ENCODE measurements around the gene GEMIN2.

DNA sequence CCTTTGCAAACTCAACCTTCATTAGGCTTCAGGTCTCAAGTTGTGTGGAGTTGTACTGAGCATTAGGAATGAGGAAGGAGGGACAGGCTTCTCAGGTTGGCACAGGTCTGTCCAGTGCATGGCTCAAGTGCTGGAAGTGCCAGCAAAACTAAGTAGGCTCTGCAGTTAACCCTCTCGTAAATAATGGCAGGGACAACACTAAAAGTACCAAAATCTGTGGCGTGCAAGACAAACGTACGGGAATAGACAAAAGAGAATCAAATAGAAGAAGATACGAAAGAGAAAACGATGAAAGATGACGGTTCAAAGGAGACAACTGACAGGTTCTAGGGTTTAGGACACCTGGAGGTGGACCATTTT lies 55.4 kb downstream of the GEMIN2 start:
- TF ChIP-seq POLR2A (IDR thresholded peaks at IDR 0.05; ENCODE audit: low read length) (no peak), RCOR1 (IDR thresholded peaks at IDR 0.05; ENCODE audit: low read depth, low read length) (no peak), ZC3H11A (IDR thresholded peaks at IDR 0.05) (no peak), CBX8 (IDR thresholded peaks at IDR 0.05) (no peak), RFX5 (IDR thresholded peaks at IDR 0.05) (no peak), JUNB (IDR thresholded peaks at IDR 0.05) (no peak), CHD2 (IDR thresholded peaks at IDR 0.05; ENCODE audit: low read length, partially characterized antibody) (no peak), ZFP36 (IDR thresholded peaks at IDR 0.05; ENCODE audit: borderline replicate concordance, partially characterized antibody) (no peak), EP300 (IDR thresholded peaks at IDR 0.05) (no peak)
- TF ChIP-seq, protein P1, sequence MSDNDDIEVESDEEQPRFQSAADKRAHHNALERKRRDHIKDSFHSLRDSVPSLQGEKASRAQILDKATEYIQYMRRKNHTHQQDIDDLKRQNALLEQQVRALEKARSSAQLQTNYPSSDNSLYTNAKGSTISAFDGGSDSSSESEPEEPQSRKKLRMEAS (IDR thresholded peaks at IDR 0.05): no peak
- TF ChIP-seq, protein P2, sequence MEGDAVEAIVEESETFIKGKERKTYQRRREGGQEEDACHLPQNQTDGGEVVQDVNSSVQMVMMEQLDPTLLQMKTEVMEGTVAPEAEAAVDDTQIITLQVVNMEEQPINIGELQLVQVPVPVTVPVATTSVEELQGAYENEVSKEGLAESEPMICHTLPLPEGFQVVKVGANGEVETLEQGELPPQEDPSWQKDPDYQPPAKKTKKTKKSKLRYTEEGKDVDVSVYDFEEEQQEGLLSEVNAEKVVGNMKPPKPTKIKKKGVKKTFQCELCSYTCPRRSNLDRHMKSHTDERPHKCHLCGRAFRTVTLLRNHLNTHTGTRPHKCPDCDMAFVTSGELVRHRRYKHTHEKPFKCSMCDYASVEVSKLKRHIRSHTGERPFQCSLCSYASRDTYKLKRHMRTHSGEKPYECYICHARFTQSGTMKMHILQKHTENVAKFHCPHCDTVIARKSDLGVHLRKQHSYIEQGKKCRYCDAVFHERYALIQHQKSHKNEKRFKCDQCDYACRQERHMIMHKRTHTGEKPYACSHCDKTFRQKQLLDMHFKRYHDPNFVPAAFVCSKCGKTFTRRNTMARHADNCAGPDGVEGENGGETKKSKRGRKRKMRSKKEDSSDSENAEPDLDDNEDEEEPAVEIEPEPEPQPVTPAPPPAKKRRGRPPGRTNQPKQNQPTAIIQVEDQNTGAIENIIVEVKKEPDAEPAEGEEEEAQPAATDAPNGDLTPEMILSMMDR (IDR thresholded peaks at IDR 0.05): no peak
- TF ChIP-seq, protein P3, sequence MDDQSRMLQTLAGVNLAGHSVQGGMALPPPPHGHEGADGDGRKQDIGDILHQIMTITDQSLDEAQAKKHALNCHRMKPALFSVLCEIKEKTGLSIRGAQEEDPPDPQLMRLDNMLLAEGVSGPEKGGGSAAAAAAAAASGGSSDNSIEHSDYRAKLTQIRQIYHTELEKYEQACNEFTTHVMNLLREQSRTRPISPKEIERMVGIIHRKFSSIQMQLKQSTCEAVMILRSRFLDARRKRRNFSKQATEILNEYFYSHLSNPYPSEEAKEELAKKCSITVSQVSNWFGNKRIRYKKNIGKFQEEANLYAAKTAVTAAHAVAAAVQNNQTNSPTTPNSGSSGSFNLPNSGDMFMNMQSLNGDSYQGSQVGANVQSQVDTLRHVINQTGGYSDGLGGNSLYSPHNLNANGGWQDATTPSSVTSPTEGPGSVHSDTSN (IDR thresholded peaks at IDR 0.05): no peak
- TF ChIP-seq, protein P4, sequence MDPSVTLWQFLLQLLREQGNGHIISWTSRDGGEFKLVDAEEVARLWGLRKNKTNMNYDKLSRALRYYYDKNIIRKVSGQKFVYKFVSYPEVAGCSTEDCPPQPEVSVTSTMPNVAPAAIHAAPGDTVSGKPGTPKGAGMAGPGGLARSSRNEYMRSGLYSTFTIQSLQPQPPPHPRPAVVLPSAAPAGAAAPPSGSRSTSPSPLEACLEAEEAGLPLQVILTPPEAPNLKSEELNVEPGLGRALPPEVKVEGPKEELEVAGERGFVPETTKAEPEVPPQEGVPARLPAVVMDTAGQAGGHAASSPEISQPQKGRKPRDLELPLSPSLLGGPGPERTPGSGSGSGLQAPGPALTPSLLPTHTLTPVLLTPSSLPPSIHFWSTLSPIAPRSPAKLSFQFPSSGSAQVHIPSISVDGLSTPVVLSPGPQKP (IDR thresholded peaks at IDR 0.05; ENCODE audit: low read depth, low read length): no peak
- TF ChIP-seq, protein P5, sequence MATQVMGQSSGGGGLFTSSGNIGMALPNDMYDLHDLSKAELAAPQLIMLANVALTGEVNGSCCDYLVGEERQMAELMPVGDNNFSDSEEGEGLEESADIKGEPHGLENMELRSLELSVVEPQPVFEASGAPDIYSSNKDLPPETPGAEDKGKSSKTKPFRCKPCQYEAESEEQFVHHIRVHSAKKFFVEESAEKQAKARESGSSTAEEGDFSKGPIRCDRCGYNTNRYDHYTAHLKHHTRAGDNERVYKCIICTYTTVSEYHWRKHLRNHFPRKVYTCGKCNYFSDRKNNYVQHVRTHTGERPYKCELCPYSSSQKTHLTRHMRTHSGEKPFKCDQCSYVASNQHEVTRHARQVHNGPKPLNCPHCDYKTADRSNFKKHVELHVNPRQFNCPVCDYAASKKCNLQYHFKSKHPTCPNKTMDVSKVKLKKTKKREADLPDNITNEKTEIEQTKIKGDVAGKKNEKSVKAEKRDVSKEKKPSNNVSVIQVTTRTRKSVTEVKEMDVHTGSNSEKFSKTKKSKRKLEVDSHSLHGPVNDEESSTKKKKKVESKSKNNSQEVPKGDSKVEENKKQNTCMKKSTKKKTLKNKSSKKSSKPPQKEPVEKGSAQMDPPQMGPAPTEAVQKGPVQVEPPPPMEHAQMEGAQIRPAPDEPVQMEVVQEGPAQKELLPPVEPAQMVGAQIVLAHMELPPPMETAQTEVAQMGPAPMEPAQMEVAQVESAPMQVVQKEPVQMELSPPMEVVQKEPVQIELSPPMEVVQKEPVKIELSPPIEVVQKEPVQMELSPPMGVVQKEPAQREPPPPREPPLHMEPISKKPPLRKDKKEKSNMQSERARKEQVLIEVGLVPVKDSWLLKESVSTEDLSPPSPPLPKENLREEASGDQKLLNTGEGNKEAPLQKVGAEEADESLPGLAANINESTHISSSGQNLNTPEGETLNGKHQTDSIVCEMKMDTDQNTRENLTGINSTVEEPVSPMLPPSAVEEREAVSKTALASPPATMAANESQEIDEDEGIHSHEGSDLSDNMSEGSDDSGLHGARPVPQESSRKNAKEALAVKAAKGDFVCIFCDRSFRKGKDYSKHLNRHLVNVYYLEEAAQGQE (IDR thresholded peaks at IDR 0.05): no peak
